Prostate gland (tissue), 2 donors: ENCODE measurements around the gene PLPPR1. TPM values are rescaled to one million over a fixed set of nuclear protein-coding genes. Genes with fewer than 3 reads are reported as not detected.

ENCODE experiments used
- DNase-seq: peaks from one replicate; pipeline ENCODE4 v3.0.0-alpha.2; 2019; ENCODE audit warnings: low spot score
- H3K27ac ChIP-seq, 2 donors: fragments of 200-600 bp; sonication (generic); 2 replicates each; pipeline ENCODE4 v1.5.1; 2017 to 2019
- H3K27me3 ChIP-seq: fragments of 200-600 bp; sonication (generic); replicated peaks from 2 replicates; pipeline ENCODE4 v1.5.1; 2019; ENCODE audit not compliant: insufficient read depth
- H3K36me3 ChIP-seq, 2 donors: fragments of 200-600 bp; sonication (generic); 1 replicate in 1 of 2; 2 replicates in 1 of 2; pipeline versions ENCODE4 v1.5.1 to v1.8.1; 2017 to 2019
- H3K4me1 ChIP-seq: fragments of 200-600 bp; sonication (generic); replicated peaks from 2 replicates; pipeline ENCODE4 v1.5.1; 2019
- H3K4me3 ChIP-seq, 2 donors: fragments of 200-600 bp; sonication (generic); 2 replicates each; pipeline ENCODE4 v1.5.1; 2017 to 2019
- H3K9me3 ChIP-seq: fragments of 200-600 bp; sonication (generic); 2 replicates; pipeline ENCODE4 v1.5.1; 2017
- POLR2A ChIP-seq: fragments of 450-650 bp; IDR thresholded peaks from one replicate; pipeline ENCODE4 v1.6.1; 2016; ENCODE audit warnings: antibody characterized with exemption, mild to moderate bottlenecking
- POLR2AphosphoS5 ChIP-seq: sonication (generic); formaldehyde crosslinking; IDR thresholded peaks from one replicate; pipeline ENCODE4 v1.6.1; 2017; ENCODE audit warnings: antibody characterized with exemption
- WGBS: methylation state at CpG from one replicate; pipeline ENCODE4 v1.1.5; 2018; 5-methylcytosine and 5-hydroxymethylcytosine counted together
- intact Hi-C: fragments of 100-400 bp; cut with DNase I; formaldehyde crosslinking; loops from one replicate; pipeline ENCODE4 v1.14.2; 2022
- total RNA-seq, 2 donors: library from RNA; depleted of rRNA; stranded (reverse); fragments of >200 nt; gene quantifications; one replicate each; pipeline ENCODE4 v1.1.0, GENCODE V29; 2016
- TF ChIP-seq, protein P1 (sequence below), 4 experiments: fragments of 200-600 bp in 2 of 4; fragments of 450-650 bp in 2 of 4; sonication (generic) in 2 of 4; IDR thresholded peaks; 1 replicate in 3 of 4; 2 replicates in 1 of 4; pipeline ENCODE4 v1.5.1; 2016 to 2019; ENCODE audit warnings: antibody characterized with exemption in 4 of 4, mild to moderate bottlenecking in 2 of 4, moderate library complexity in 2 of 4

PLPPR1 gene
- total RNA-seq, 2 donors from 2014 or later, result 2.8 TPM; not detected in 1

DNA sequence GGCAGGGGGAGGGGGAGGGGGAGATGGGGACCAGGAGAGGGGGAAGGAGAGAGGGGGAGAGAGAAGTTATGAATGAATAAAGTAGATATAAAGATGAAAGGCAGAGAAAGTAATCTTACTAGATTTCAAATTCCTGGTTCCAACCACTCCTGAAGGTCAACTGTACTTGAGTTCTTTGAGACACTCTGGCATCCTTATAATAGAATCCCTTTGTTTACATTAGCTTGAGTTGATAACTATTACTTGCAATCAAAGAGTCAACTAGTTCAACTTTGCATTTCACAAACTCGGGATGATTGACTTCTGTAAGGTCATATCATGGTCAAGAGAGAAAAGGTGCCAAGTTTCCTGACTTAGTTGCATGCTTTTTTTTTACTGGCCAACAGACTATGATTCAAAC lies 314.1 kb downstream of the PLPPR1 start:
- no peak overlapping the region for H3K4me3 ChIP-seq
- TF ChIP-seq POLR2AphosphoS5 (no peak), POLR2A (no peak)
- TF ChIP-seq, protein P1, sequence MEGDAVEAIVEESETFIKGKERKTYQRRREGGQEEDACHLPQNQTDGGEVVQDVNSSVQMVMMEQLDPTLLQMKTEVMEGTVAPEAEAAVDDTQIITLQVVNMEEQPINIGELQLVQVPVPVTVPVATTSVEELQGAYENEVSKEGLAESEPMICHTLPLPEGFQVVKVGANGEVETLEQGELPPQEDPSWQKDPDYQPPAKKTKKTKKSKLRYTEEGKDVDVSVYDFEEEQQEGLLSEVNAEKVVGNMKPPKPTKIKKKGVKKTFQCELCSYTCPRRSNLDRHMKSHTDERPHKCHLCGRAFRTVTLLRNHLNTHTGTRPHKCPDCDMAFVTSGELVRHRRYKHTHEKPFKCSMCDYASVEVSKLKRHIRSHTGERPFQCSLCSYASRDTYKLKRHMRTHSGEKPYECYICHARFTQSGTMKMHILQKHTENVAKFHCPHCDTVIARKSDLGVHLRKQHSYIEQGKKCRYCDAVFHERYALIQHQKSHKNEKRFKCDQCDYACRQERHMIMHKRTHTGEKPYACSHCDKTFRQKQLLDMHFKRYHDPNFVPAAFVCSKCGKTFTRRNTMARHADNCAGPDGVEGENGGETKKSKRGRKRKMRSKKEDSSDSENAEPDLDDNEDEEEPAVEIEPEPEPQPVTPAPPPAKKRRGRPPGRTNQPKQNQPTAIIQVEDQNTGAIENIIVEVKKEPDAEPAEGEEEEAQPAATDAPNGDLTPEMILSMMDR (IDR thresholded peaks at IDR 0.05), result no peak
- no peaks in the 10 kb centered on the region for H3K4me1 ChIP-seq
- no peaks in the 10 kb centered on the region for H3K36me3 ChIP-seq
- intact Hi-C loops, result no loop called here
- DNase-seq, result no peak
- no peaks in the 10 kb centered on the region for H3K9me3 ChIP-seq
- H3K27me3 ChIP-seq, result no peaks in the 10 kb centered on the region
- H3K27ac ChIP-seq, result no peak overlapping the region
- 21% methylated on average over 1 of the region's 1 CpG for WGBS

DNA sequence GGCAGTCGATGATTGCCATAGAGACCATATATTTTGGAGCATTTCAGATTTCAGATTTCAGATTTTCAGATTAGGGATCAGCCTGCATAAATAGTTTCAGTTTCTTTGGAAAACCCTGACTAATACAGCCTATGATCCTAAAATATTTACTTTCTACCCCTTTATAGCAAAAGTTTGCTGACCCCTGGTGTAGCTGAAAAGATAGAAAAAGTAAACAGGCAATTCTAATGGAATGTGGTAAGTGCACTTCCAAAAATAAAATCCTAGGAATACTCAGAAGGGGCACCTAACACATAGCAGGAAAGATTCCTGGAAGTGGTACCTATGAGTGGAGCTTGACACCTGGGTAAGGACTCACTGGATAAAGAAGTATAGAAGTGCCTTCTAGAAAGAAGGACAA lies 321.8 kb downstream of the PLPPR1 start:
- Histone ChIP-seq H3K9me3 (no peaks in the 10 kb centered on the region), H3K27me3 (no peaks in the 10 kb centered on the region), H3K36me3 (no peaks in the 10 kb centered on the region), H3K27ac (no peak overlapping the region), H3K4me1 (no peaks in the 10 kb centered on the region), H3K4me3 (no peak overlapping the region)
- no peak for DNase-seq
- TF ChIP-seq, protein P1 (IDR thresholded peaks at IDR 0.05), result no peak
- TF ChIP-seq POLR2A, result no peak
- no peak for TF ChIP-seq POLR2AphosphoS5
- WGBS, result 76% methylated on average over 1 of the region's 1 CpG
- intact Hi-C loops, result no loop called here

DNA sequence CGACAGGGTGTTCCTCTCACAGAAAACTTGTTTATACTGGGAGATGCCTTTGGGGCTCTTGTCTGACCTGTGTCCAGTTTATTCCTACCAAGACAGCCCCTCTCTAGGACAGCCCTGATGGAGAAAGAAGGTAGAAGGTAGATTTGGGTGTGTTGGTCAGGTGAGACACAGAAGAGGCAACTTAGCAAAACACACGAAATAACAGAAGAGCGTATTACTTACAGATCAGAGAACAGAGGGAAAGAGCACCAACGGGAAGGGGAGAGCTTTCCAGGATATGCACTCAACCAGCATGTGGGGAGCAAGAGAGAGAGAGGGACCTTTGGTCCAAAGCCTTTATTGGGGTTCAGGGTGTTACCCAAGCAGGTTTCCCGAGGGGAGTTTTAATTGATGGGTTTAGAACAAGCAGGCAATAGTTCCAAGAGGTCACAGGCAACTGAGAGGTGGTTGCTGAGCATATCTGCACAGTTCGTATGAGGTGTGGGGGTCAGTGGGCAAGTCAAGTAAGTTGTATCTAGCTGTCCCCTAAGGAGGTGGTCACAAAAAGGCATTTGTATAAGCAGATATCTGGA lies 324.5 kb downstream of the PLPPR1 start:
- H3K4me3 ChIP-seq, result no peak overlapping the region
- H3K9me3 ChIP-seq, result no peaks in the 10 kb centered on the region
- H3K27ac ChIP-seq, result no peak overlapping the region
- no peaks in the 10 kb centered on the region for H3K4me1 ChIP-seq
- H3K36me3 ChIP-seq, result no peaks in the 10 kb centered on the region
- intact Hi-C loops, result no loop called here
- WGBS, result 81% methylated on average over 6 of the region's 6 CpGs
- TF ChIP-seq POLR2A, result no peak
- TF ChIP-seq, protein P1 (IDR thresholded peaks at IDR 0.05), result no peak
- TF ChIP-seq POLR2AphosphoS5, result no peak
- no peaks in the 10 kb centered on the region for H3K27me3 ChIP-seq
- DNase-seq, result no peak

- no peaks in the 10 kb centered on the region for H3K9me3 ChIP-seq
- no peak overlapping the region for H3K27ac ChIP-seq
- H3K36me3 ChIP-seq, result no peaks in the 10 kb centered on the region
- intact Hi-C loops, result no loop called here
- H3K27me3 ChIP-seq, result no peaks in the 10 kb centered on the region
- no peaks in the 10 kb centered on the region for H3K4me1 ChIP-seq
- DNase-seq, result no peak
- WGBS, result 53% methylated on average over 2 of the region's 2 CpGs
- TF ChIP-seq, protein P1 (IDR thresholded peaks at IDR 0.05), result no peak
- no peak for TF ChIP-seq POLR2A
- TF ChIP-seq POLR2AphosphoS5, result no peak
- no peak overlapping the region for H3K4me3 ChIP-seq
These were observed 325.2 kb downstream of the PLPPR1 start for GRCh38 chr9:101353683-101354082.

DNA sequence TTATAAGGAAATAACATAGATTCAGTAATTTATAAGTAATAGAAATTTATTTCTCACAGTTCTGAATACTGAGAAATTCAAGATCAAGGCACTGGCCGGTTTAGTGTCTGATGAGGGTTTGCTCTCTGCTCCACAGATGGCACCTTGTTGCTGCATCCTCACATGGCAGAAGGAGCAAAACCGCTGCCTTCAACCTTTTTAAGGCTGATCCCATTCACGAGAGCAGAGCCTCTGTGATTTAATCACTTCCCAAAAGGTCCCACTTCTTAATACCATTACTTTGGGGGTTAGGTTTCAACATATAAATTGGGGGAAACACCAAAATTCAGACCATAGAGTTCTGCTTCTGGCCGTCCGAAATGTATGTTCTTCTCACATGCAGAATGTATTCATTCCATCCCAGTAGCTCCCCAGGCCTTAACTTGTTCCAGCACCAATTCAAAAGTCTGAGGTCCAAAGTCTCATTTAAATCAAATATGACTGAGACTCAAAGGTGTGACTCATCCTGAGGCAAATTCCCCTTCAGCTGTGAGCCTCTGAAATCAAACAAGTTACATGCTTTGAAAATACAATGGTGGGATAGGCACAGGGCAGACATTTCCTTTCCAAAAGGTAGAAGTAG lies 325.7 kb downstream of the PLPPR1 start:
- Histone ChIP-seq H3K36me3 (no peaks in the 10 kb centered on the region), H3K27me3 (no peaks in the 10 kb centered on the region), H3K27ac (no peak overlapping the region), H3K9me3 (no peaks in the 10 kb centered on the region), H3K4me3 (no peak overlapping the region), H3K4me1 (no peaks in the 10 kb centered on the region)
- intact Hi-C loops, result no loop called here
- 80% methylated on average over 5 of the region's 5 CpGs for WGBS
- DNase-seq, result no peak
- TF ChIP-seq, protein P1 (IDR thresholded peaks at IDR 0.05), result no peak
